Activated T-helper 1 cell treated with anti-CD3 and anti-CD28 coated beads, Interleukin-12 subunit alpha, Interleukin-12 subunit beta, Interleukin-2, Interleukin-4 antibody, amounts not matched to agents 30 ng/mL and 10 ng/mL and 1 ng/mL, durations not matched to agents 14 hours and 24 hours and 36 hours (primary cell): Measurements from ENCODE around the gene TMED10. TPM values are rescaled to one million over a fixed set of nuclear protein-coding genes. Genes with fewer than 3 reads are reported as not detected.
"Not testable (repeated sequence)": the region's sequence is repeated elsewhere in the genome, so short reads cannot be mapped to it uniquely, and the experiment has no call there.

Experiments
- DNase-seq: peaks from one replicate; pipeline ENCODE4 v3.0.0; 2021; ENCODE audit warnings: low spot score
- H3K27ac Mint-ChIP-seq: one replicate; pipeline ENCODE4 v1.8.0; 2021; ENCODE audit warnings: mild to moderate bottlenecking, mixed read lengths
- H3K27me3 Mint-ChIP-seq: one replicate; pipeline ENCODE4 v1.8.0; 2022; ENCODE audit warnings: mild to moderate bottlenecking, moderate library complexity, mixed read lengths; ENCODE audit not compliant: insufficient read depth
- H3K36me3 Mint-ChIP-seq: one replicate; pipeline ENCODE4 v1.8.0; 2021; ENCODE audit warnings: low read depth, mixed read lengths
- H3K4me1 Mint-ChIP-seq: one replicate; pipeline ENCODE4 v1.8.0; 2021; ENCODE audit warnings: low read depth, mixed read lengths
- H3K4me3 Mint-ChIP-seq: one replicate; pipeline ENCODE4 v1.8.0; 2021; ENCODE audit warnings: mild to moderate bottlenecking, moderate library complexity, mixed read lengths
- H3K9me3 Mint-ChIP-seq: one replicate; pipeline ENCODE4 v1.8.0; 2021; ENCODE audit warnings: mixed read lengths
- intact Hi-C: fragments of 100-400 bp; cut with micrococcal nuclease; formaldehyde crosslinking; loops from one replicate; pipeline ENCODE4 v1.15.1; 2024
- total RNA-seq: library from RNA; stranded (reverse); gene quantifications from 2 replicates; pipeline ENCODE4 v1.2.3, GENCODE V29; 2022

TMED10 gene
- total RNA-seq, 1 donor from 2014 or later = 195 TPM

GRCh38 chr14:75165586-75166391 is 10.6 kb downstream of the TMED10 start:
- H3K27ac Mint-ChIP-seq = no peak overlapping the region
- peaks cover 15% of the 10 kb centered on the region for H3K36me3 Mint-ChIP-seq
- H3K9me3 Mint-ChIP-seq = no peaks in the 10 kb centered on the region
- H3K4me1 Mint-ChIP-seq = peaks cover 21% of the 10 kb centered on the region
- no peaks in the 10 kb centered on the region for H3K27me3 Mint-ChIP-seq
- intact Hi-C loops = no loop called here
- DNase-seq = no peak
- no peak overlapping the region for H3K4me3 Mint-ChIP-seq

- no peak overlapping the region for H3K4me3 Mint-ChIP-seq
- H3K4me1 Mint-ChIP-seq = peaks cover 28% of the 10 kb centered on the region
- H3K27ac Mint-ChIP-seq = no peak overlapping the region
- no peak for DNase-seq
- H3K27me3 Mint-ChIP-seq = no peaks in the 10 kb centered on the region
- H3K9me3 Mint-ChIP-seq = no peaks in the 10 kb centered on the region
- H3K36me3 Mint-ChIP-seq = peaks cover 12% of the 10 kb centered on the region
- intact Hi-C loops = no loop called here
Measured at GRCh38 chr14:75164809-75165208, 11.6 kb downstream of the TMED10 start.

DNA sequence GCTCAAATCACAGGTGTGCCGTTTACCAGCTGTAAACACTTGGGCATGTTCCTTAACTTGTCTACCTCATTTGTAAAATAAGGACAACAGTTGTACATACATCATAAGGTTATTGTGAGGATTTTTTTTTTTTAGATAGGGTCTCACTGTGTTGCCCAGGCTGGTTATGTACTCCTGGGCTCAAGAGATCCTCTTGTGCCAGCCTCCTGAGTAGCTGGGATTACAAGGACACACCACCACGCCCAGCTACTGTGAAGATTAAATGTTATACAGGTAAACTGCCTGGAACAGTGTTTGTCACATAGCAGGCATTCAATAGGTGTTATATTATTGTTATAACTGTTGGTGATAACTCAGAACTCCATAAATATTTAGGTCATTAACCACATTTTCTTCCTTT is 12.7 kb downstream of the TMED10 start:
- peaks cover 10% of the 10 kb centered on the region for H3K36me3 Mint-ChIP-seq
- intact Hi-C loops = no loop called here
- H3K9me3 Mint-ChIP-seq = no peaks in the 10 kb centered on the region
- DNase-seq = no peak
- no peak overlapping the region for H3K4me3 Mint-ChIP-seq
- H3K27me3 Mint-ChIP-seq = no peaks in the 10 kb centered on the region
- peaks cover 34% of the 10 kb centered on the region for H3K4me1 Mint-ChIP-seq
- H3K27ac Mint-ChIP-seq = no peak overlapping the region

DNA sequence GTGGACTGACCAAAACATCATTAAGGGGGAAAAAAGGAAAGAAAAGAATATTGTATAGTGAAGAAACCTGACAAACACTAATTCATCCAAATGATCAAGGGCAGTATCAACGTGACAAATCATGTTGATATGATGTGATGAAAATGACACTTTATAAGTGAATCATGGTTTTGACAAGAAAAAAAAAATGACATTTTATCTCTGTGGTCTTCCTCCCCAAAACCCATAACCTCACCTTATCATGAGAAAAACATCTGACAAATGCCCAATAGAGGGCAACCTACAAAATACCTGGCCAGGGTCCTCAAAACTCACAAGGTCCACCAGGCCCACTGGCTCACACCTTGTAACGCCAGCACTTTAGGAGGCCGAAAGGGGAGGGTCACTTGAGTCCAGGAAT is 13.8 kb downstream of the TMED10 start:
- no peak for DNase-seq
- Mint-ChIP-seq H3K4me1 (peaks cover 25% of the 10 kb centered on the region), H3K27me3 (no peaks in the 10 kb centered on the region), H3K9me3 (no peaks in the 10 kb centered on the region), H3K27ac (no peak overlapping the region), H3K4me3 (no peak overlapping the region), H3K36me3 (peaks cover 8% of the 10 kb centered on the region)
- intact Hi-C loops = no loop called here

GRCh38 chr14:75158843-75159614 is 17.4 kb downstream of the TMED10 start:
- Mint-ChIP-seq H3K27ac (no peak overlapping the region), H3K4me1 (peaks cover 47% of the 10 kb centered on the region), H3K36me3 (peaks cover 19% of the 10 kb centered on the region), H3K9me3 (no peaks in the 10 kb centered on the region), H3K4me3 (no peak overlapping the region), H3K27me3 (no peaks in the 10 kb centered on the region)
- no peak for DNase-seq
- intact Hi-C loops = loop anchor here (2.0 to 5.0 kb wide), 3 partner anchors 14 to 442 kb away; no protein-coding TSS in a partner anchor

DNA sequence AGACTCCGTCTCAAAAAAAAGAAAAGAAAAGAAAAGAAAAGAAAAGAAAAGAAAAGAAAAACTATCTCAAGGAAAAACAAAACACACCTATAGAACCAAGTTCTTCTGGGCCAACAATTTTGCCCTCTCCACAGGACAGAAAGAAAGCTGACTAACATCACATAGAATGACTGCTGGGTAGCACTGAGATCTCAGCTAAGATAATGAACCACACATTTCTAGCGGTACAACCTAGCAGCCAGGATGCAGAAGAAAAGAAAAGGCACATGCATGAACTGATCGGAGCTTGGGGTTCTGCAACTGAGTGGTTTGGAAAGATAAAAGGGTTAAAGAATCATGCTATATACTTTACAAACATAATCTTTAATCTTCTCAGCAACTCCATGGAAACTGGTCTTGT is 19.5 kb downstream of the TMED10 start:
- Mint-ChIP-seq H3K36me3 (peaks cover 20% of the 10 kb centered on the region), H3K4me1 (peaks cover 54% of the 10 kb centered on the region), H3K9me3 (no peaks in the 10 kb centered on the region), H3K27me3 (no peaks in the 10 kb centered on the region), H3K4me3 (no peak overlapping the region), H3K27ac (peak overlapping the region; percentile 19)
- intact Hi-C loops = loop anchor here (1.0 to 5.0 kb wide), 3 partner anchors 18 to 440 kb away; no protein-coding TSS in a partner anchor
- DNase-seq = peak; percentile 30

- H3K27me3 Mint-ChIP-seq = no peaks in the 10 kb centered on the region
- DNase-seq = no peak
- H3K4me3 Mint-ChIP-seq = peak overlapping the region; percentile 12
- H3K27ac Mint-ChIP-seq = no peak overlapping the region
- peaks cover 54% of the 10 kb centered on the region for H3K4me1 Mint-ChIP-seq
- no peaks in the 10 kb centered on the region for H3K9me3 Mint-ChIP-seq
- intact Hi-C loops = loop anchor here (5.0 kb wide), 2 partner anchors 91 to 439 kb away; no protein-coding TSS in a partner anchor
- H3K36me3 Mint-ChIP-seq = peaks cover 24% of the 10 kb centered on the region
Measured at GRCh38 chr14:75156111-75156510, 20.3 kb downstream of the TMED10 start.

DNA sequence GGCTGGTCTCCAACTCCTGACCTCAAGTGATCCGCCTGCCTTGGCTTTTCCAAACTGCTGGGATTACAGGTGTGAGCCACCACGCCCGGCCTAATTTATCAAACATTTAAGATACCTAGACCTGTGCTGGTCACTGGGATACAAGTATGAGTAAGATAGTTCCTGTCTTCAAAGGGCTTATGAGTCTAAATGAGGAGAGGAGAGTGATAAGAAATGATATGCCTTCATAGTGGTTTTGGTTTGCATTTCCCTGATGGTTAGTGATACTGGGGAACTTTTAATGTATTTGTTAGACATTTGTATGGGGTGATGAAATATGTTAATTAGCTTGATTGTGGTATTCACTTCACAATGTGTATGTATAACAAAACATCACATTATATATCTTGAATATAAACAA is 21.2 kb downstream of the TMED10 start:
- DNase-seq = no peak
- intact Hi-C loops = loop anchor here (5.0 kb wide), 2 partner anchors 92 to 438 kb away; no protein-coding TSS in a partner anchor
- Mint-ChIP-seq H3K4me1 (peaks cover 47% of the 10 kb centered on the region), H3K27ac (peak overlapping the region; percentile 11), H3K36me3 (peaks cover 23% of the 10 kb centered on the region), H3K4me3 (no peak overlapping the region), H3K9me3 (no peaks in the 10 kb centered on the region), H3K27me3 (no peaks in the 10 kb centered on the region)

GRCh38 chr14:75153295-75153694 is 23.1 kb downstream of the TMED10 start:
- H3K27me3 Mint-ChIP-seq = no peaks in the 10 kb centered on the region
- DNase-seq = no peak
- peaks cover 35% of the 10 kb centered on the region for H3K4me1 Mint-ChIP-seq
- no peaks in the 10 kb centered on the region for H3K9me3 Mint-ChIP-seq
- H3K4me3 Mint-ChIP-seq = no peak overlapping the region
- intact Hi-C loops = no loop called here
- peaks cover 33% of the 10 kb centered on the region for H3K36me3 Mint-ChIP-seq
- H3K27ac Mint-ChIP-seq = no peak overlapping the region

GRCh38 chr14:75151851-75152250 is 24.6 kb downstream of the TMED10 start:
- DNase-seq = no peak
- intact Hi-C loops = no loop called here
- Mint-ChIP-seq H3K9me3 (no peaks in the 10 kb centered on the region), H3K27me3 (no peaks in the 10 kb centered on the region), H3K4me1 (peaks cover 36% of the 10 kb centered on the region), H3K36me3 (peaks cover 31% of the 10 kb centered on the region), H3K27ac (no peak overlapping the region), H3K4me3 (no peak overlapping the region)

- H3K27me3 Mint-ChIP-seq, DNase-seq, intact Hi-C loops, H3K27ac Mint-ChIP-seq, H3K9me3 Mint-ChIP-seq, H3K4me3 Mint-ChIP-seq: not testable (repeated sequence)
- Mint-ChIP-seq H3K4me1 (peaks cover 37% of the 10 kb centered on the region), H3K36me3 (peaks cover 36% of the 10 kb centered on the region)
Measured at GRCh38 chr14:75150637-75151036, 25.8 kb downstream of the TMED10 start.

DNA sequence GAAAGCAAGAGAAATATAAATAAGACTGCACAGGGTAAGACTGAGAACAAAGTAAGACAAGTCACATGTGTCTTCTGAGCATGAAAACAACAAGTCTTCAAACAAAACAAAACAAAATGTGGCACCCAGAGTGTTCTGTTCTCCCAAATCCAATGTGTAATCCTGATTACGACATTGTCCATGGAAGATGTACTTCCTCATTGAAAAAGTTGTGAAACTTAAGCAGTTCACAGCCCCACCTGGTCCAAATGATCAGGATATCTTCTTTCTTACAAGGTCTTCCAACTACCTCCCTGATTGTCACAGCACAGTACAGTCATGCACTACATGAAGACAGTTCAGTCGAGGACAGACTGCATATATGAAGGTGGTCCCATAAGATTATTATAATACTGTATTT is 26.3 kb downstream of the TMED10 start:
- no peaks in the 10 kb centered on the region for H3K27me3 Mint-ChIP-seq
- intact Hi-C loops = no loop called here
- H3K9me3 Mint-ChIP-seq = no peaks in the 10 kb centered on the region
- H3K36me3 Mint-ChIP-seq = peaks cover 34% of the 10 kb centered on the region
- no peak for DNase-seq
- peaks cover 36% of the 10 kb centered on the region for H3K4me1 Mint-ChIP-seq
- H3K27ac Mint-ChIP-seq = no peak overlapping the region
- no peak overlapping the region for H3K4me3 Mint-ChIP-seq

DNA sequence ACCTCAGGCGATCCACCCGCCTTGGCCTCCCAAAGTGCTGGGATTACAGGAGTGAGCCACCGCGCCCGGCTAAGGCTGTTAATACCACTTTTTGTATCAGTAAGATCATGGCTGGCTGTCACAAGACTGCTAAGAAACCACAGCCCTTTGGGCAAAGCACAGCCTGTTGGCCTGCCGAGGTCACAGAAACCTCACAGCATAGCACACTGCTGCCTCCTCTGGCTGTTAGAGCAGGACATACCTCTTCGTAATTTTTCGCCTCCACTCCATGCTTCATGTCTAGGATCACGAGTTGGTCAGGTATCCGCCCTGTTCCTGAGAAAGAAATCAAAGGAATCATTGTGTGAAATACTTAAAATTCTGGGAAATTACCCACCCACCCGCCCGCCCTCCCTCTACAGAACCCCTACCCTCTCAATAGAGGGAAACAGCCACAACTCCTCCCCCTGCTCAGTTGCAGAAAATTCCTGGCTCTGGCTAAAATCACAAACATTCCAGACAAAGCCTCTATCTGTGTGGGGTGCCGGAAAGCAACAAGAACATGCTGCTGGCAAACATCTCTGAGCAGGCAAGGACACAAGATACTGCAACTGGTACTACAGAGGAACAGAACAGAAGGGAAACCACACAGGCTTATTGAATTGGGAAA is 28.9 kb downstream of the TMED10 start:
- H3K27me3 Mint-ChIP-seq = no peaks in the 10 kb centered on the region
- peaks cover 47% of the 10 kb centered on the region for H3K36me3 Mint-ChIP-seq
- no peak overlapping the region for H3K27ac Mint-ChIP-seq
- peaks cover 53% of the 10 kb centered on the region for H3K4me1 Mint-ChIP-seq
- no peak overlapping the region for H3K4me3 Mint-ChIP-seq
- intact Hi-C loops = no loop called here
- no peak for DNase-seq
- no peaks in the 10 kb centered on the region for H3K9me3 Mint-ChIP-seq
